Fibroblast of skin of back (primary cell): ENCODE data around the gene FTSJ1.

Experiments used
- DNase-seq: peaks from one replicate; pipeline ENCODE4 v3.0.0-alpha.2; 2013

The FTSJ1 gene

GRCh38 chrX:48530736-48531135, 54.7 kb downstream of the FTSJ1 start:
- DNase-seq = no peak

- DNase-seq = peak; percentile 80
Observed at GRCh38 chrX:48531358-48531959, 55.5 kb downstream of the FTSJ1 start.

DNA sequence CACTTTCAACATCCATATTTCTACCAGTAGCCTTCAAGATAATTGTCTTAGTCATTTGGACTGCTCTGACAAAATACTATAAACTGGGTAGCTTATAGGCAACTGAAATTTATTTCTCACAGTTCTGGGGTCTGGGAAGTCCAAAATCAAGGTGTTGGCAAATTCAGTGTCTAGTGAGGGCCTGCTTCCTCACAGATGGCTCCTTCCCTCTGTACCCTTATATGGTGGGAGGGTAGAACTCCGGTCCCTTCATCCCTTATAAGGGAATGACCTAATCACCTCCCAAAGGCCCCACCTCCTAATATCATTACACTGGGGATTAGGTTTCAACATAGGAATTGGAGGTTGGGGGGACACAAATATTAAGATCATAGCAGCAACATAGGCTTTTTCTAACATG, 56.2 kb downstream of the FTSJ1 start:
- DNase-seq = no peak

- no peak for DNase-seq
Observed at GRCh38 chrX:48533165-48533564, 57.2 kb downstream of the FTSJ1 start.
